Ishikawa (cell line): ENCODE data around the gene TBX15.

Experiments used
- CEBPB ChIP-seq: IDR thresholded peaks from 2 replicates; pipeline ENCODE4 v1.6.1; 2012
- CREB1 ChIP-seq: IDR thresholded peaks from 2 replicates; pipeline ENCODE4 v1.6.1; 2012; ENCODE audit warnings: low read depth
- EGR1 ChIP-seq: IDR thresholded peaks from 2 replicates; pipeline ENCODE4 v1.6.1; 2012
- EP300 ChIP-seq: IDR thresholded peaks from 2 replicates; pipeline ENCODE4 v1.6.1; 2012; ENCODE audit warnings: borderline replicate concordance
- FOXM1 ChIP-seq: IDR thresholded peaks from 2 replicates; pipeline ENCODE4 v1.6.1; 2012; ENCODE audit warnings: low read depth, borderline replicate concordance
- NFIC ChIP-seq: IDR thresholded peaks from 2 replicates; pipeline ENCODE4 v1.6.1; 2012
- RAD21 ChIP-seq: IDR thresholded peaks from 2 replicates; pipeline ENCODE4 v1.6.1; 2012; ENCODE audit warnings: low read depth
- TAF1 ChIP-seq: IDR thresholded peaks from 2 replicates; pipeline ENCODE4 v1.6.1; 2012; ENCODE audit warnings: low read depth, mild to moderate bottlenecking
- TCF12 ChIP-seq: IDR thresholded peaks from 2 replicates; pipeline ENCODE4 v1.6.1; 2012; ENCODE audit warnings: low read depth
- TEAD4 ChIP-seq: IDR thresholded peaks from 2 replicates; pipeline ENCODE4 v1.6.1; 2012
- YY1 ChIP-seq: IDR thresholded peaks from 2 replicates; pipeline ENCODE4 v1.6.1; 2012; ENCODE audit warnings: low read depth
- ZBTB7A ChIP-seq: IDR thresholded peaks from 2 replicates; pipeline ENCODE4 v1.6.1; 2012; ENCODE audit warnings: low read depth
- TF ChIP-seq, protein P1 (sequence below): IDR thresholded peaks from 2 replicates; pipeline ENCODE4 v1.6.1; 2012; ENCODE audit warnings: low read depth, mild to moderate bottlenecking
- TF ChIP-seq, protein P2 (sequence below): IDR thresholded peaks from 2 replicates; pipeline ENCODE4 v1.6.1; 2012
- TF ChIP-seq, protein P3 (sequence below): IDR thresholded peaks from 2 replicates; pipeline ENCODE4 v1.6.1; 2012

Gene TBX15

DNA sequence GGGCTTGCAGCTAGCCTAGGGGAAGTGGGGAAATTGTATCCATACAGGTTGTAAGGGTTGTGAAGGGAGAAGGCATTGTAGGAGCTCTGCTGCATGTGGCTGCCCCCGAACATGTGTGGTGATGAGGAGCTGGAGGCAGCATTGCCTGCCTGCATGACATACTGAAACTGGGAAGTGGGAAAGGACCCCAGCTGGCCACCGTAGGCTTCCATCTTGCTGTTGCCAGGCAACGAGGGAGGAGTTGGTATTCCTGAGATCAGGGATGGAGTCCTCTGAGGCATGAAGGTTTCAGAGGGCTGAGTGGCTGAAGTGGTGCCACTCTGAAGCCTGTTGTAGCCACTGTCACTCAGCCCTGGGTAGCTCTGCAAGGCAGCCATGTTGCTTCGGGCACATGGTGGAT is 103.2 kb downstream of the TBX15 start:
- TF ChIP-seq ZBTB7A, result no peak
- TF ChIP-seq TEAD4, result no peak

DNA sequence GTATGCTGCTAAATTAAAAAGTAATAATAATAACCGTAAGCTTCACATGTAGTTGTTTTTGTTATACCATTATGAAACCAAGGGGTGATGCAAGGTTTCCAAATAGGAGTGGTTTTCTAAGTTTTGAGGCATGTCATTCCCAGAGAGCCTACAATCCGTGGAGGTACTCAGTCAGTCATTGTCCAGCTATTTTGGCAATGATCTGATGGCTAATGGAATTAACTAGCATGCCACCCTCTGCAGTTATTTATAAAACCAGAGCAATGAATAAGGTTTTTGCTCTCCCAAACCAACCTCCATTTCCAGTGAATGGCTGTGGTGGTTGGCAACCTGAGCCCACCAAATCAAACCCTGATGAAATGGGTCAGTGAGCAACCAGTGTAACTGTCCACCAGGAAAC is 106.4 kb downstream of the TBX15 start:
- TF ChIP-seq EGR1 (no peak), YY1 (no peak), TAF1 (no peak), NFIC (no peak), RAD21 (no peak), EP300 (no peak), ZBTB7A (no peak), TEAD4 (no peak), FOXM1 (no peak), TCF12 (no peak), CREB1 (no peak), CEBPB (no peak)
- TF ChIP-seq, protein P1, sequence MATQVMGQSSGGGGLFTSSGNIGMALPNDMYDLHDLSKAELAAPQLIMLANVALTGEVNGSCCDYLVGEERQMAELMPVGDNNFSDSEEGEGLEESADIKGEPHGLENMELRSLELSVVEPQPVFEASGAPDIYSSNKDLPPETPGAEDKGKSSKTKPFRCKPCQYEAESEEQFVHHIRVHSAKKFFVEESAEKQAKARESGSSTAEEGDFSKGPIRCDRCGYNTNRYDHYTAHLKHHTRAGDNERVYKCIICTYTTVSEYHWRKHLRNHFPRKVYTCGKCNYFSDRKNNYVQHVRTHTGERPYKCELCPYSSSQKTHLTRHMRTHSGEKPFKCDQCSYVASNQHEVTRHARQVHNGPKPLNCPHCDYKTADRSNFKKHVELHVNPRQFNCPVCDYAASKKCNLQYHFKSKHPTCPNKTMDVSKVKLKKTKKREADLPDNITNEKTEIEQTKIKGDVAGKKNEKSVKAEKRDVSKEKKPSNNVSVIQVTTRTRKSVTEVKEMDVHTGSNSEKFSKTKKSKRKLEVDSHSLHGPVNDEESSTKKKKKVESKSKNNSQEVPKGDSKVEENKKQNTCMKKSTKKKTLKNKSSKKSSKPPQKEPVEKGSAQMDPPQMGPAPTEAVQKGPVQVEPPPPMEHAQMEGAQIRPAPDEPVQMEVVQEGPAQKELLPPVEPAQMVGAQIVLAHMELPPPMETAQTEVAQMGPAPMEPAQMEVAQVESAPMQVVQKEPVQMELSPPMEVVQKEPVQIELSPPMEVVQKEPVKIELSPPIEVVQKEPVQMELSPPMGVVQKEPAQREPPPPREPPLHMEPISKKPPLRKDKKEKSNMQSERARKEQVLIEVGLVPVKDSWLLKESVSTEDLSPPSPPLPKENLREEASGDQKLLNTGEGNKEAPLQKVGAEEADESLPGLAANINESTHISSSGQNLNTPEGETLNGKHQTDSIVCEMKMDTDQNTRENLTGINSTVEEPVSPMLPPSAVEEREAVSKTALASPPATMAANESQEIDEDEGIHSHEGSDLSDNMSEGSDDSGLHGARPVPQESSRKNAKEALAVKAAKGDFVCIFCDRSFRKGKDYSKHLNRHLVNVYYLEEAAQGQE, result no peak
- TF ChIP-seq, protein P2, sequence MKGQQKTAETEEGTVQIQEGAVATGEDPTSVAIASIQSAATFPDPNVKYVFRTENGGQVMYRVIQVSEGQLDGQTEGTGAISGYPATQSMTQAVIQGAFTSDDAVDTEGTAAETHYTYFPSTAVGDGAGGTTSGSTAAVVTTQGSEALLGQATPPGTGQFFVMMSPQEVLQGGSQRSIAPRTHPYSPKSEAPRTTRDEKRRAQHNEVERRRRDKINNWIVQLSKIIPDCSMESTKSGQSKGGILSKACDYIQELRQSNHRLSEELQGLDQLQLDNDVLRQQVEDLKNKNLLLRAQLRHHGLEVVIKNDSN, result no peak
- TF ChIP-seq, protein P3, sequence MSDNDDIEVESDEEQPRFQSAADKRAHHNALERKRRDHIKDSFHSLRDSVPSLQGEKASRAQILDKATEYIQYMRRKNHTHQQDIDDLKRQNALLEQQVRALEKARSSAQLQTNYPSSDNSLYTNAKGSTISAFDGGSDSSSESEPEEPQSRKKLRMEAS, result no peak

DNA sequence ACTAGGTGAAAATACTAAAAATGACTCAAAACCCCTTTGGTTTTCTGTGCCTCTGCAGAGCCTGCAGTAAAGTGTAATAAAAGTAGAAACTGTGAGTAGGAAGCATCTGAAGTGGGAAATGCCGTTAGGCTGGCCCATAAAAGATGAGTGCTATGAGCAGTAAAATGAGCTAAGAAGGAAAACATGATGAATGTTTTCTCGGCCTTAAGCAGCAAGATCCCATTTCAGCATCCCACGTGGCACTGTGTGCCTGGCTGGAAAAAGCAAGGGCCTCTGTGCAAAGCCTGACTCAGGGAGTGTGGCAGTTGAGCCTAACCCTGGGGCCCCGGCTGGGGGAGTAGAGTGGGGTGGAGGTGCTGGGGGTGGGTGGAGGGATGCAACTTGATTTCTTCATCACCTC is 109.5 kb downstream of the TBX15 start:
- TF ChIP-seq, protein P1, result no peak
- TF ChIP-seq ZBTB7A (no peak), FOXM1 (no peak), CEBPB (no peak), TCF12 (no peak), YY1 (no peak), CREB1 (no peak), TAF1 (no peak), EP300 (no peak), EGR1 (no peak), NFIC (no peak), TEAD4 (no peak), RAD21 (no peak)
- TF ChIP-seq, protein P3, result no peak
- TF ChIP-seq, protein P2, result no peak

DNA sequence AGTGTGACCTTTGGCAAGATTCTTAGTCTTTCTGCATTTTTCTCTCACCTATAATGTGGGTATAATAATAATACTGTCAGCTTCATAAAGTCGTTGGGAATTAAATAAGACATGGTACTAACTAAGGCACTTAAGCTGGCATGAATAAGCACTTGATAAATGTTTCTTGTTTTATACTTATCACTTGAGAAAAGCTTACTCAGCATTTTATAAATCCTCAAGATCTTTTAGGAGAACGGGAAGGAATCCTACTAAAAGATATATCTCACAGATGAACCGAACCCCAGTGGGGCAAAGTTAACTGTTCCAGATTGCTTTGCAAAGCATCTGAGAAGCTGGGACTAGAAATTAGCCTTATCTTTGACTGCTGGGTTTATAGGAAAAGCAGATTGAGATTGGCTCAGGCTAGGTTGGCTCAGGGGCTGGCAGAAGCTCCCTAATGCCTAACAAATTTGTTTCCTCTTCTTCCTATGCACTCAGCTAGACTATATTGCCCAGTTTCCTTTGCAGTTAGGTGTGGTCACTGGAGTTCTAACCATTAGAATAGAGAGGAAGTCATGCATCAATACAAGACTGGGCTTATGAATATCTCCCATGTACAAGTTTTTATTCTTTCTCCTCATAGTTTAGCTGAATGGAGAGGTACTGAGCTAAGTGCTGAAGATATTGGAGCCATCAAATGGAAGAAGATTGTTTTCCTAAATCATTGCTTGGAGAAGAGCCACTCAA is 110.3 kb downstream of the TBX15 start:
- TF ChIP-seq CREB1 (no peak), RAD21 (no peak), CEBPB (no peak), EGR1 (no peak), FOXM1 (no peak)
- TF ChIP-seq, protein P2, result no peak

DNA sequence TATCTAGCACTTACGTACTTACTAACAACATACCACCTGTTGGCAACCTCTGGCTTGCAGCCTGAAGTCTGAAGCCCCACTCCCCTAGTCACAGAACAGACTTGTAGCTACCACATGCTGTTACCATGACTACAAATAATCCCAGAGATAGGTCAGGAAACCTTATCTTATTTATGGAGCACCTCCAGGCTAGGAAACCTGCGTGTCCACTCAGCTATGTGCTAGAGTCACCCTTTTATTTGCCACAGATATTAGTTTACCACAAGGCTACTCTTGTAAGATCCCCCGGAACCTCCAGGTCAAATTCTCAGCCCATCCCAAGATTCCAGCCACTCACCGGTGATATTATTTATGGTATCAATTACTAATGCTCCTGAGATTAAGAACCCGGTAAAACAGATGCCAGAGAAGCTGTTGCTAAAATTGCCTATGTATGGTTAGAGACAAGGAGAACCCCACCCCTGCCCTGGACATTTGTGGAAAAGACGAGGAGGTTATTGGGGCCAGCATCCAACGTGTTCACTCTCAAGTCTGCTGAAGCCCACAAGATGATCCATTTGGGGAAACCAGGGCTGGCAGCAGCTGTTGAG is 116.5 kb downstream of the TBX15 start:
- TF ChIP-seq RAD21, result no peak
- TF ChIP-seq TAF1, result no peak
- no peak for TF ChIP-seq TEAD4
- TF ChIP-seq, protein P2, result no peak
- TF ChIP-seq, protein P3, result no peak
- TF ChIP-seq NFIC, result no peak
- no peak for TF ChIP-seq ZBTB7A
- no peak for TF ChIP-seq CREB1
- TF ChIP-seq EP300, result no peak
- TF ChIP-seq CEBPB, result no peak
- TF ChIP-seq FOXM1, result no peak
- TF ChIP-seq, protein P1, result no peak
- no peak for TF ChIP-seq EGR1
- TF ChIP-seq YY1, result no peak
- TF ChIP-seq TCF12, result no peak
